ENCODE measurements around the gene SSU72. TPM values are rescaled to one million over a fixed set of nuclear protein-coding genes. Genes with fewer than 3 reads are reported as not detected.
A peak's percentile ranks its signal among the peaks of the same experiment; 100 is the strongest.

SSU72 gene
- total RNA-seq, 4 donors from 2014 or later = 102 to 115 (median 109) TPM

DNA sequence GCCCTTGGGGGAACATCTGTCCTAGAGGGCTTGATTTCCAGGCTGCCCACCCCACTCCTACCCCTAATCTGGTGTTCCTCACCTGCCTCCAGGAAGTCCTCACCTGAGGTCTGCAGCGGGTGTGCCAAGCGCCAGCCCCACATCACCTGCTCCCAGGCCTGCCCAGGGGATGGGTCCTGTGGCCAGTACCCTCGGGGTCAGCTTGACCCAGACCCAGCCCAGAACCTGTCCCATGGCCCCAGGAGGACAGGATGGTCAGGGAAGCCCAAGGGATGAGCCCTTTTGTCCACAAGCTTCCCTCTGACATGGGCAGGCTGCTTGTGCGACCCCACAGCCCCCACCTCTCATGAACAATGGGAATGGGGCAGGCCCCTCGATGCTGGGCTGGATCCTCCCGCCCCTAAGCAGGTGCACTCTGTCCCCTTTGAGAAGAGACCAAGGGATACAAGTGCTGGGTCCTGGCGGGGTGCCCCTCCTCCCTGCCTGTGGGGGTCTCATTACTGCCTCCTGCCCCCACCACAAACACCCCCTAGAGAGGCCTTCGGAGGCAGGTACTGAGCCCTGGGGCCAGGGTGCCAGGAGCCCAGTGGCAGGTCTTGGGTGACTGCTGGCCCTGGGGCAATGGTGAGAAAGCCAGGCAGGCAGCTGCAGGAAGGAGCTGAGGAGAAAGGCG is 43.9 kb upstream of the SSU72 start:
- no peak for TF ChIP-seq EP300 (IDR thresholded peaks at IDR 0.05)
- TF ChIP-seq, protein P1, sequence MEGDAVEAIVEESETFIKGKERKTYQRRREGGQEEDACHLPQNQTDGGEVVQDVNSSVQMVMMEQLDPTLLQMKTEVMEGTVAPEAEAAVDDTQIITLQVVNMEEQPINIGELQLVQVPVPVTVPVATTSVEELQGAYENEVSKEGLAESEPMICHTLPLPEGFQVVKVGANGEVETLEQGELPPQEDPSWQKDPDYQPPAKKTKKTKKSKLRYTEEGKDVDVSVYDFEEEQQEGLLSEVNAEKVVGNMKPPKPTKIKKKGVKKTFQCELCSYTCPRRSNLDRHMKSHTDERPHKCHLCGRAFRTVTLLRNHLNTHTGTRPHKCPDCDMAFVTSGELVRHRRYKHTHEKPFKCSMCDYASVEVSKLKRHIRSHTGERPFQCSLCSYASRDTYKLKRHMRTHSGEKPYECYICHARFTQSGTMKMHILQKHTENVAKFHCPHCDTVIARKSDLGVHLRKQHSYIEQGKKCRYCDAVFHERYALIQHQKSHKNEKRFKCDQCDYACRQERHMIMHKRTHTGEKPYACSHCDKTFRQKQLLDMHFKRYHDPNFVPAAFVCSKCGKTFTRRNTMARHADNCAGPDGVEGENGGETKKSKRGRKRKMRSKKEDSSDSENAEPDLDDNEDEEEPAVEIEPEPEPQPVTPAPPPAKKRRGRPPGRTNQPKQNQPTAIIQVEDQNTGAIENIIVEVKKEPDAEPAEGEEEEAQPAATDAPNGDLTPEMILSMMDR (IDR thresholded peaks at IDR 0.05) = no peak
- TF ChIP-seq POLR2A (IDR thresholded peaks at IDR 0.05) = no peak
- no peak for TF ChIP-seq POLR2AphosphoS5 (IDR thresholded peaks at IDR 0.05)
- H3K36me3 ChIP-seq = peaks cover 8% of the 10 kb centered on the region
- no peaks in the 10 kb centered on the region for H3K9me3 ChIP-seq
- no peak overlapping the region for H3K4me3 ChIP-seq
- no peaks in the 10 kb centered on the region for H3K27me3 ChIP-seq
- DNase-seq (ENCODE audit: low spot score in 2 of 2) = peak in 1 of 2 donors; percentile 58
- 95% methylated on average over 4 of the region's 9 CpGs for WGBS
- no peak overlapping the region for H3K27ac ChIP-seq
- peaks cover 28% of the 10 kb centered on the region for H3K4me1 ChIP-seq

DNA sequence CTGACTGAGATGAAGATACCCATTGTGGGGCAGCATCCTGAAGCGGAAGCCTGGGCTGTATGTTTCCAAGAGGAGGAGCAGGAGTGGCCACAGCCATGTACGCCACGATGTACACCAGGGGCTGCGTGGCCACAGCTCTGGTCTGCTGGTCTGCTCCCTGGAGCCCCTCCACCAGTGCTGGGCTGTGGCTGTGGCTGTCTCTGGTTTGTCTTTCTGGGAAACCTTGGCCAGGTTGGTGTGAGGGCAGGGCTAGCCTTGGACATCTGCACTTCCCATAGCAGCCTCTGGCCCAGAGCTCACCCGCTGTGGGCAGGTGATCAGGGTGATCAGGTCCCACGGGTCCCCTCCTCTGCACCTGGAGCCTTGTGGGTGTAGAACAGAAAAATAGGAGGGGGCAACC is 43.3 kb upstream of the SSU72 start:
- H3K27me3 ChIP-seq = no peaks in the 10 kb centered on the region
- no peak for TF ChIP-seq POLR2A (IDR thresholded peaks at IDR 0.05)
- TF ChIP-seq POLR2AphosphoS5 (IDR thresholded peaks at IDR 0.05) = no peak
- TF ChIP-seq EP300 (IDR thresholded peaks at IDR 0.05) = no peak
- TF ChIP-seq, protein P1 (IDR thresholded peaks at IDR 0.05) = no peak
- H3K4me3 ChIP-seq = no peak overlapping the region
- WGBS = 86% methylated on average over 3 of the region's 6 CpGs
- H3K4me1 ChIP-seq = peaks cover 31% of the 10 kb centered on the region
- no peak for DNase-seq (ENCODE audit: low spot score in 2 of 2)
- no peak overlapping the region for H3K27ac ChIP-seq
- H3K36me3 ChIP-seq = peaks cover 8% of the 10 kb centered on the region
- H3K9me3 ChIP-seq = no peaks in the 10 kb centered on the region

DNA sequence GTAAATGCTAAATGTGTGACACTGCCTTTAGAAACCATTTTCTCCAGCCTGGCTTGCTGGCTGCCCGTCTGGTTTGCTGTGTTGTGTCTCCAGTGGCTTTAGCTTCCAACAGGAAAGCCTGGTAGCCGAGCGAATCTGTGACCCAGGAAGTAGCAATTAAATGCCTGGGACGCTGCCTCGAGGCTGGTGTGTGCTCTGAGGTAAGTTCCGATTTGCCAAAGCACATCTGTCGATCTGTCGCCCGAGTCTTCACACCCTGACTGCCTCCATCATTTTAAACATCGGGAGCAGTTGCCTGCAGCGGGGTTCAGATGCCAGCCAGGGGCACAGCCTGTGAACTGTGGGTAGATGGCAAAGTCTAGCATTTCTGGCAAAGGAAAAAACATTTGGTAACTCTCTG is 42.9 kb upstream of the SSU72 start:
- WGBS = 91% methylated on average over 8 of the region's 11 CpGs
- H3K9me3 ChIP-seq = no peaks in the 10 kb centered on the region
- peaks cover 31% of the 10 kb centered on the region for H3K4me1 ChIP-seq
- H3K27ac ChIP-seq = no peak overlapping the region
- TF ChIP-seq, protein P1 (IDR thresholded peaks at IDR 0.05) = no peak
- TF ChIP-seq POLR2A (IDR thresholded peaks at IDR 0.05) (no peak), POLR2AphosphoS5 (IDR thresholded peaks at IDR 0.05) (no peak), EP300 (IDR thresholded peaks at IDR 0.05) (no peak)
- no peak overlapping the region for H3K4me3 ChIP-seq
- DNase-seq (ENCODE audit: low spot score in 2 of 2) = no peak
- H3K27me3 ChIP-seq = no peaks in the 10 kb centered on the region
- peaks cover 8% of the 10 kb centered on the region for H3K36me3 ChIP-seq

DNA sequence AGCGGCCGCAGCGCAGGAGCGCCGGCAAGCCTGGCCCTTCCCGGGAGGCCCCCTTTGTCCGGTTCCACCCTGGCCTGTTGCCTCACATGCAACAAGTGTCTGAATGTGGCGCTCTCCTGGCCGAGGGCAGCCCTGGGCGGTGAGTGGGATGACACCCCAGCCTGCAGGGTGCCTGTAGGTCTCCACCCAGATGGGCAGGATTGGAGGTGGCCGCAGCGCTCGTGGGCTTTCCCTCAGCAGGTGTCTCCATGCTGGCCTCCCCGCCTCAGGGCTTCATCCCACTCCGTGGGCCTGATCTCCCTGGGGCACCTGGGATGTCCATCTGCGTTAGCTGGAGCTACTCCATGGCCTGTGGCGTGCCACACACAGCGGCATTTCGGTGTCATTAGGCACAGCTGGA is 42.2 kb upstream of the SSU72 start:
- no peak for TF ChIP-seq EP300 (IDR thresholded peaks at IDR 0.05)
- no peak for TF ChIP-seq POLR2A (IDR thresholded peaks at IDR 0.05)
- TF ChIP-seq, protein P1 (IDR thresholded peaks at IDR 0.05) = no peak
- no peak for TF ChIP-seq POLR2AphosphoS5 (IDR thresholded peaks at IDR 0.05)
- 75% methylated on average over 17 of the region's 19 CpGs for WGBS
- DNase-seq (ENCODE audit: low spot score in 2 of 2) = peak in 1 of 2 donors; percentile 69
- Histone ChIP-seq H3K27ac (no peak overlapping the region), H3K27me3 (no peaks in the 10 kb centered on the region), H3K4me3 (peak overlapping the region; percentile 96), H3K4me1 (peaks cover 31% of the 10 kb centered on the region), H3K9me3 (no peaks in the 10 kb centered on the region), H3K36me3 (peaks cover 8% of the 10 kb centered on the region)

DNA sequence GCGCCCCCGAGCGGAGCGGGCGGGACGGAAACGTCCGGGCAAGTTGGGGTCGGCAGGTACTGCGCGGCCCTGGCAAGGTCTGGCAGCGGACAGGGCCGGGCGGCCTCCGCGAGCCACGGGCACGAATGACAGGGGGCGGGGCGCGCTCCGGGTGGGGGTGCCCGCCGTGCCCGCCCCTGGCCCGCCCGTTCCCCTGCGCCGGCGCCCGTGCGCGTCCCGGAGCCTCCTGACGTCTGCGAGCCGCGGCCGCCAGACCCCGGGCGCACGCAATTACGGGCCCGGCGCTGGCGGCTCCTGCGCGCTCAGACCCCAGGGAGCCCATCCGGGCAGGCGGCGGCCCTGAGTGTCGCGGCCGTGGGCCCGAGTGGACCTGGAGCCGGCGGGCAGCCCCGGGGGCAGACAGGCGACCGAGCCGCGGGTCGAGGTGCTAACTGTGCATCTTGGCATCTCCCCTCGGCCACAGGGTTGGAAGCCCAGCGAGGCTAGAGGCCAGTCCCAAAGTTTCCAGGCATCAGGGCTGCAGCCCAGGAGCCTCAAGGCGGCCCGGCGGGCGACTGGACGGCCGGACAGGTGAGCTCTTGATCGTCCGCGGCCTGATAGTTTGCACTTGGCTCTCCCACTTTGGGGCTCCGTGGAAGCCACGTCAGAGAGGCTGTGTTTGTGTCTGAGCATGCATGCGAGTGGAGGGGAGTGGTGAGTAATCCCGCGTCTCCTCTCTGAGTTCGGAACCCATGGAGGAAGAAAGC is 41.6 kb upstream of the SSU72 start:
- H3K9me3 ChIP-seq = no peaks in the 10 kb centered on the region
- H3K36me3 ChIP-seq = peaks cover 8% of the 10 kb centered on the region
- TF ChIP-seq, protein P1 (IDR thresholded peaks at IDR 0.05) = no peak
- TF ChIP-seq POLR2A (IDR thresholded peaks at IDR 0.05) = no peak
- no peak for TF ChIP-seq EP300 (IDR thresholded peaks at IDR 0.05)
- TF ChIP-seq POLR2AphosphoS5 (IDR thresholded peaks at IDR 0.05) = no peak
- peak in 1 of 2 donors; percentile 77 for DNase-seq (ENCODE audit: low spot score in 2 of 2)
- no peaks in the 10 kb centered on the region for H3K27me3 ChIP-seq
- H3K4me1 ChIP-seq = peaks cover 31% of the 10 kb centered on the region
- peak overlapping the region; percentile 99 for H3K27ac ChIP-seq
- 5% methylated on average over 23 of the region's 80 CpGs for WGBS
- H3K4me3 ChIP-seq = peak overlapping the region; percentile 96
